HG03439 (cell line): ENCODE results near the gene RAB26.
"Not testable (repeated sequence)": the region's sequence is repeated elsewhere in the genome, so short reads cannot be mapped to it uniquely, and the experiment has no call there.

Experiments
- ATAC-seq: cut with Tn5 transposase; IDR thresholded peaks from one replicate; pipeline ENCODE4 v1.9.1; 2021; ENCODE audit warnings: mild to moderate bottlenecking, moderate library complexity; ENCODE audit not compliant: unreplicated experiment

Gene RAB26

GRCh38 chr16:2147981-2148671 is at the start of gene RAB26:
TSS of gene RAB26 (plus strand) at chr16:2148625. CDS start at chr16:2148784, 159 bp downstream.
- no peak for ATAC-seq

- not testable (repeated sequence) for ATAC-seq
These were observed 46.8 kb upstream of the RAB26 start for GRCh38 chr16:2101581-2101980.

- no peak for ATAC-seq
These were observed 46.0 kb upstream of the RAB26 start for GRCh38 chr16:2102471-2102870.

GRCh38 chr16:2104464-2104863 is 44.0 kb upstream of the RAB26 start:
- not testable (repeated sequence) for ATAC-seq

GRCh38 chr16:2105291-2105690 is 43.1 kb upstream of the RAB26 start:
- ATAC-seq, result not testable (repeated sequence)

GRCh38 chr16:2105769-2106168 is 42.7 kb upstream of the RAB26 start:
- ATAC-seq, result not testable (repeated sequence)

- not testable (repeated sequence) for ATAC-seq
These were observed 42.2 kb upstream of the RAB26 start for GRCh38 chr16:2106211-2106610.

- not testable (repeated sequence) for ATAC-seq
These were observed 41.2 kb upstream of the RAB26 start for GRCh38 chr16:2107121-2107790.

GRCh38 chr16:2107791-2108125 is 40.7 kb upstream of the RAB26 start:
- ATAC-seq, result not testable (repeated sequence)

- ATAC-seq, result not testable (repeated sequence)
These were observed 39.8 kb upstream of the RAB26 start for GRCh38 chr16:2108446-2109270.

- not testable (repeated sequence) for ATAC-seq
These were observed 39.2 kb upstream of the RAB26 start for GRCh38 chr16:2109271-2109580.

GRCh38 chr16:2109872-2110271 is 38.6 kb upstream of the RAB26 start:
- not testable (repeated sequence) for ATAC-seq

- ATAC-seq, result not testable (repeated sequence)
These were observed 38.0 kb upstream of the RAB26 start for GRCh38 chr16:2110332-2111008.

GRCh38 chr16:2111009-2111353 is 37.4 kb upstream of the RAB26 start:
- not testable (repeated sequence) for ATAC-seq

- ATAC-seq, result not testable (repeated sequence)
These were observed 36.8 kb upstream of the RAB26 start for GRCh38 chr16:2111412-2112335.

- not testable (repeated sequence) for ATAC-seq
These were observed 35.8 kb upstream of the RAB26 start for GRCh38 chr16:2112539-2113106.

- not testable (repeated sequence) for ATAC-seq
These were observed 34.2 kb upstream of the RAB26 start for GRCh38 chr16:2114225-2114624.

GRCh38 chr16:2114885-2115590 is 33.4 kb upstream of the RAB26 start:
- ATAC-seq, result not testable (repeated sequence)

GRCh38 chr16:2115591-2115973 is 32.8 kb upstream of the RAB26 start:
- ATAC-seq, result no peak
